NCI-H2107 treated with DMSO at 0.1 percent for 48 hours (cell line): ENCODE results near the gene AK4.

Experiments
- DNase-seq: peaks from one replicate; lab custom pipeline; 2025; ENCODE audit not compliant: unreplicated experiment; lab: John Stamatoyannopoulos, UW

Gene AK4

GRCh38 chr1:65175171-65176055 lies 27.4 kb downstream of the AK4 start:
- DNase-seq, result peak; percentile 39

- no peak for DNase-seq
Measured at GRCh38 chr1:65176056-65176450, 28.1 kb downstream of the AK4 start.

GRCh38 chr1:65176591-65176990 lies 28.6 kb downstream of the AK4 start:
- no peak for DNase-seq

GRCh38 chr1:65177457-65177856 lies 29.5 kb downstream of the AK4 start:
- DNase-seq, result no peak

DNA sequence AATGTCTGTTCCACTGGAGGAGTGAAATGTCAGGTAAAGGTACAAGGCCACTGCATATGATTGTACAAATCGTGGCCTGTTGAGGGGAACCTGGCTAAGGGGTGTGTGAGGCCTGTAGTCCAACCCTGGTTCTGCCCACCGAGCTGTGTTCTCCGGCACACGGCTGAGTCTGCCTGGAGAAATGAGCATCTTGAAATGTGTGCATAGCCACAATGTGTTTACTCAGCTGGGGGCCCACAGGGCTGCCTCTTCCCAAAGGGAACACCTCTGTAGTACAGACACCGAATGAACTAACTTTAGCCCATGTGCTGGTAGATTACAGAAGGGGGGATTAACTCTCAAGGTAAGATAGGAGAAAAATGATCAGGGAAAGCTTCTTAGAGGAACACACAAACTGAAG lies 30.2 kb downstream of the AK4 start:
- no peak for DNase-seq

DNA sequence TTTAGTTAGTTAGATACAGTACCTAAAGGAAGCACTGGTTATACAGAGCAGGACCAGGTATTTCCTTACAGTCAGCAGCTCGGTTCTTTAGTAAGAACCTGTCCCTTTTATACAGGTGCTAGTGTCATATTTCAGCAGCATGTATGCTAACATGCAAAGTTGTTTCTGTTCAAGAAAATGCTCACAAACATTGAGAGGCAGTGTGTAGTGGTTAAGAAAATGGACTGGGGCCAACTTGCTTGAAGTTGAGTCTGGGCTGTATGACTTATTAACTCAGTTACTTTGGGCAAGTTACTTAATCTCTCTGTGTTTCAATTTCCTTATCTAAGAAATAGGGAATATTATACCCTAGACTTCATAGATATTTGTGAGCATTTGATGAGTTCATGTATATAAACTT lies 31.1 kb downstream of the AK4 start:
- DNase-seq, result peak; percentile 70

DNA sequence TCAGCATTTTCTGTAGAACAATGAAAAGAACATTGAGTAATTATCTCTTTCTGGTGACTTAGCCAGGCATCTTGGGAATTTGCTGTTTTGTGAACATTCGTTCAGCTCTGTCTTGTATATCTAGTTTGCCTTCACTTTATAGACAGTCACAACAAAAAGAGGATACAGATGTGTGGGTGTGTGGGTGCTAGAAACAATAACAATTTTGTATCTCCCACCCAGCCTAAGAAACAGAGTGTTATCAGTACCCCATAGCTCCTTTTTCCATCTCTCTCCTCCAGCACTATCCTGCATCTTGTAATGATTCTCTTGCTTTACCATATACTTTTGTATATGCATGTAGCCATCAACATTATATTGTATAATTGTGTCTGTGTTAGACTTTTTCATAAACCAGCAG lies 33.0 kb downstream of the AK4 start:
- no peak for DNase-seq

GRCh38 chr1:65182658-65183268 lies 34.8 kb downstream of the AK4 start:
- no peak for DNase-seq

DNA sequence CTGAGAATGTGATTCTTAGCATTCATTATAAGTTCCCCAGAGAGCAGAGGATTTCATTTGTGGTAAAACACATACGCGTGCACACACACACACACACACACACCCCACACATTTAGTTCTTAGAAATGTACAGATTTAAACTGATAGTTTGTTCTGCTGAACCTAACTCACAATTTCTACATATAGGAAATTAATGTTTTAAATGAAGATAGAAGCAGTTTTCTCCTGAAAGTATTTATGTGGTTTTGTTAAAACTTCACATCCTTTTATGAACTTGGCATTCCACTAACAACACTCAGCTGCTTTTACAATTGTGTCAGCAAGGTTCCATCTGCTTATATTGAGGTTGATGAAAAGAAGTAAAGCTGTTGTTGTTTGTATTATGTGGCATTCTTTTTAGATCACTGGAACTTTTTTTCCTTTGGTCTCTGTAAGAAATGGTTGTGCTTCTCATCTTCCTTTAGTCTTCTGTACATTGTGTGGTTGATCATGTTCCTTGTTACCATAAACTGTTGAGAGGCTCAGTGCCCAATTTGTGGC lies 41.6 kb downstream of the AK4 start:
- DNase-seq, result no peak

- DNase-seq, result no peak
Measured at GRCh38 chr1:65190229-65190628, 42.2 kb downstream of the AK4 start.

DNA sequence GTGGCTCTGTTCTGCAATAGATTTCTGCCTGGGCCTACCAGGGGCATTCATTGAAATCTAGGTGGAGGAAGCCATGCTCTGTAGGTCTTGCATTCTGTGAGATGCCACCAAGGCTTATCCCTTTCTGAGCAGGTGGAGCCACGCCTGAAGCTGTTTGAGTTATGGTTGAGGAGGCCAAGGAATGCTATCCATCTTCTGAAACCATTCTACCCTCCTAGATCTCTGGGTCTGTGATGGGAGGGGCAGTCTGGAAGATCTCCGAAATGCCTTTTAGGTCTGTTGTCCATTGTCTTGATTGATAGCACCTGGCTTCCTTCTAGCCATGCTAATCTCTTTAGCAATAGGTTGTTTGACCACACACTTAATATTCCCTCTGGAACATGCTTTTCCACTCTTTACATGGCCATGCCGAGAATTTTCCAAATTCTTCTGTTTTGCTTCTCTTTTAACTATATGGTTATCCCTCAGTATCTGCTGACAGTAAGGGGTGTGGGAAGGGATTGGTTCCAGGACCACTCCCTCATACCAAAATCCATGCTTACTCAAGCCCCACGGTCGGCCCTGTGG lies 45.2 kb downstream of the AK4 start:
- DNase-seq, result no peak

GRCh38 chr1:65195495-65196417 lies 47.8 kb downstream of the AK4 start:
- no peak for DNase-seq

GRCh38 chr1:65196926-65197325 lies 48.9 kb downstream of the AK4 start:
- DNase-seq, result no peak

DNA sequence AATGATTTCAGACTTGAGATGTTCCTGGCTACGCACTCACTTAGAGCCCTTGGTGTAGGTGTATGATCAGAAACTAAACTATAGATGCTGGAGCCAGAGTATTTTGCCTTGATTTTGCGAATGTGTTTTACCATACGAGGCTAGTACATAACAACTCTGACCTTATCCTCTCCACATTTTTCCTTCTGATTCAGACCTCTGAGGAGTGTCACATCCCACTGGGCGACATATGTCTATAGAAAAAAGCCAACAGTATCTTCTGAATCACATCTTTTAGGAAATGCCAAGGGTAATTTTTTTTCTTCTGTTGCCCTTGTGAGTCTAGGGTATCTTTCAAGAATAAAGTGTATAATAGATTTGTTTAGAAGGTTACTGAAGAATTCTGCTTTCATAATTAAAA lies 49.6 kb downstream of the AK4 start:
- DNase-seq, result no peak

DNA sequence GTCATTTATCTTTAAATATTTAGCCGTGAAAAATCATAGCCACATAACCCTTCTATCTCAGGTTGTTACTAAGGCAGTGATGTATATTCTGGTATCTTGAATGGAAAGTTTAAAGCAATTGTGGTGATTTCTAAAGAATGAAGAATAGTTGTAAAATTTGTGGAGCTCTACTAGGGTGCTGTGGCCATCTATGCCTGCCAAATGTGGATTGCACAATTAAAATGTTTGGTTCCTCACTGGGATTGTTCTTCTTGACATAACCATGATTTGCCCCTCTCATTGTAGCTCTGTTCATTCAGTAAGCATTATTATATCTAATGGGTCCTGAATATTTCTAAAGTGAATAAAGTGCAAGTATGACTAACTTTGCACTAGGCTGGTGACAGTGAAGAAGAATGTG lies 50.1 kb downstream of the AK4 start:
- no peak for DNase-seq

- DNase-seq, result no peak
Measured at GRCh38 chr1:65200411-65200810, 52.4 kb downstream of the AK4 start.

DNA sequence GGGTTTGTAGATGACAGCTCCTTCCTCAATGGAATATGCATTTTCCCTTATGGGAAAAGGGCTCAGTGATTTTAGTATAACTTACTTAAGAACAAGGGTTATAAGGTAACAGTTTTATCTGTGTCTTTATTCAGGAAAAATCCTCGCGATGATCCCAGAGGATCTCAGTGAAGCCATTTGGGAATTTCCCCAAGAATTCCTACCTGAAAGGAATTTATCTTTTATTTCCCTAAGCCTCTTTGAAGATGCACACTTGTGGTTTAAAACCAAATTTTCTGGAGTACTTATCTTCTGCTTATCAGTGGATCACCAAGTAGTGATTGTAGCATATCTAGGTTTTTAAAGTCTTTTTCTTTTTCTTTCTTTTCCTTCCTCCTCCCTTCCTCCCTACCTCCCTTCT lies 58.8 kb downstream of the AK4 start:
- no peak for DNase-seq

- no peak for DNase-seq
Measured at GRCh38 chr1:65207317-65207716, 59.3 kb downstream of the AK4 start.

- DNase-seq, result no peak
Measured at GRCh38 chr1:65208563-65208973, 60.6 kb downstream of the AK4 start.

GRCh38 chr1:65209005-65209885 lies 61.2 kb downstream of the AK4 start:
- DNase-seq, result no peak
